Cardiac septum (tissue), 1 donor: Measurements from ENCODE around the gene FAF1. TPM values are rescaled to one million over a fixed set of nuclear protein-coding genes. Genes with fewer than 3 reads are reported as not detected.

Source experiments
- DNase-seq: peaks from one replicate; pipeline ENCODE4 v3.0.0-alpha.2; 2020; ENCODE audit warnings: low spot score
- intact Hi-C: fragments of 100-400 bp; cut with DNase I; formaldehyde crosslinking; loops from one replicate; pipeline ENCODE4 v1.14.0; 2022
- total RNA-seq: library from RNA; stranded (reverse); fragmentation: NEBNext Ultra II Directional; extraction: Animal tissue kit (Norgen Biotek cat#: 25700); gene quantifications from one replicate; pipeline ENCODE4 v1.2.1, GENCODE V29; 2021
- donor health status: DM: no; HTN: no; CAD: no.

The FAF1 gene
- total RNA-seq, 1 donor from 2014 or later: 81.0 TPM

DNA sequence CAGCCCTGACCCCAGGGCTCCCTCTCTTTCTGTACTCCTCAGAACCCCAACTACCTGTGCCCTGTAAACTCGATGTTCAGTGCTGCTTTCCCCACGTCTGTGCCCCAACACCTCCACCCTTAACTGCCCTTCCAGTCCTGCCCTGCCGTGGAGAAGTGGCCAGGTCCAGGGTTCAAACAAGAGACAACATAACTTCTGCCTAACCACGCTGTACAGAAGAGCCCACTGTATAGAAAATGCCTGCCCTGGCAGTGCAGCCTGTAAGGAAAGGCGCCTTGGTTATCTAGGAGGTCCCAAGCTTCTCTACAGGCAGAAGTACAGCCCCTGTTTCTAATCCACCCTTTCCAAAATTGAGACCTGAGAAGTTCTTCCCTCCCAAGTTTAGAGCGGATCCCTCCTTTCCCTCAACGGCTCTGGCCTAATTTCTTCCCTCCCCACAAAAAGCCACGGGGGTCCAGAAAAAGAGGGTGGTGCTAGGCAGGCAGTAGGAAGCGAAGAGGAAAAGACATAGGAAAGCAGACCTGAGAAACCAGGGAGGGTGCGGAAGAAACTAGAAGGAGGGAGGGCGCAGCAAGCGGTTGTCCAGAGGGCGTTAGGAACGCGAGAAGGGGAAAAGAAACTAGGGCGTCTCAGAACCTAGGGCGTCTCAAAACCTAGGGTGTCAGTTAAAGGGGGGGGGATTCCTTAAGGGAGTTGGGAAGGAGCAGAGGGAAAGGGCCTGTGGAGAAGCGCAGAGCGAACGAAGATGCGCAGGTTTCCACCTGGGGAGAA is 540.0 kb downstream of the FAF1 start:
- intact Hi-C loops: no loop called here
- no peak for DNase-seq

DNA sequence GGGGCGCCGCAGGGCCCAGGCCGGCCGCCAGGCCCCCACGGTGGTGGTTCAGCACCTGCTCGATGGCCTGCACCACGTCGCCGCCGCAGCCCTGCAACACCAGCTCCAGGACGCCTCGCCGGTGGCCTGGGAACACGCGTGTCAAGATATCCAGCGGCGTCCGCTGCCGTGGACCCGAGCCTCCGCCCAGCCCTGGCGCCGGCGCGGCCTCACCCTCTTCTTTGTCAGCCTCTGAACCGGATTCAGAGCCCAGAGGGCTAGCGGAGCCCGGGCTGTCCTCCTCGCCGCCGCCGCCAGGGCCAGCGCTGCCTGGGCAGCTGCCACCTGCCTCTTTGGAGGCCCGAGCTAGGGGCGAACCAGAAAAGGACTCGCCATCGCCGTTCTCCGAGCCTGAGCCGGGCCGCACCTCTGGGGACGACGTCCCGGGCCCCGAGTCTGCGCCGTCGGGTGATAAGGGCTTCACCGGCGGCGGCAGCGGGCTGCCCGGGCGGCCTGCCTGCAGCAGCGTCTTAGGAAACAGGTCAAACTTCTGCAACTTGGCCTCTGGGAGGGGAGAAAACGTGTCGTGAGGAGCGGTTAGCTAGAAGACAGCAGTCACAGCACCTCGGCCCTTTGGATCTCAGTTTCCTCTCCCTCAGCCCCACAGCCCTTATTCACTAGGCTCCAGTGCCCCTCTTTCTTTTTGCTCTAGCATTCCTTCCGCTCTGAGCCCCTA is 540.7 kb downstream of the FAF1 start:
- no peak for DNase-seq
- intact Hi-C loops: no loop called here

DNA sequence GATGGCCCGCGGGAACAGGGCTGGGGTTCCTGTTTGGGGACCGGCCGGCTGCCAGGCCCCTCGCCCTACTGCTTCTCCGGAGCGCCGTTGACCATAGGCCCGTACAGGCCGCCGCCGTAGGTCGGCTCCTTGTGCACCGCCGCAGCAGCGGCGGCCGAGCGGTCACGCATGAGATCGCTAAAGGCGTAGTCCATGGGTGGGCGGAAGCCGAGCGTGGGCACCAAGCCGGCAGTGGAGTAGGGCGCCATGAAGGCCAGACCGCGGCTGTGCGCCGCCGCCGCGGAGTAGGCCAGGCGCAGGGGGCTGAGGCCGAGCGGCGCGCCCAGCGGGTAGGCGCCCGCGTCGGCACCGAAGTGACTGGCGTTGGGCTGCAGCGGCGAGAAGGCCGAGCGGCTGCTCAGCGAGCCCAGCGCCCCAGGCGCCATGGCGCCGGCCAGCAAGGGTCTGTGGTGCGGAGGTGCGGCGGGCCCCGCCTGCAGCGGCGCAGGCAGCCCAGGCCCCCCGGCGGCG is 541.4 kb downstream of the FAF1 start:
- no peak for DNase-seq
- intact Hi-C loops: no loop called here

DNA sequence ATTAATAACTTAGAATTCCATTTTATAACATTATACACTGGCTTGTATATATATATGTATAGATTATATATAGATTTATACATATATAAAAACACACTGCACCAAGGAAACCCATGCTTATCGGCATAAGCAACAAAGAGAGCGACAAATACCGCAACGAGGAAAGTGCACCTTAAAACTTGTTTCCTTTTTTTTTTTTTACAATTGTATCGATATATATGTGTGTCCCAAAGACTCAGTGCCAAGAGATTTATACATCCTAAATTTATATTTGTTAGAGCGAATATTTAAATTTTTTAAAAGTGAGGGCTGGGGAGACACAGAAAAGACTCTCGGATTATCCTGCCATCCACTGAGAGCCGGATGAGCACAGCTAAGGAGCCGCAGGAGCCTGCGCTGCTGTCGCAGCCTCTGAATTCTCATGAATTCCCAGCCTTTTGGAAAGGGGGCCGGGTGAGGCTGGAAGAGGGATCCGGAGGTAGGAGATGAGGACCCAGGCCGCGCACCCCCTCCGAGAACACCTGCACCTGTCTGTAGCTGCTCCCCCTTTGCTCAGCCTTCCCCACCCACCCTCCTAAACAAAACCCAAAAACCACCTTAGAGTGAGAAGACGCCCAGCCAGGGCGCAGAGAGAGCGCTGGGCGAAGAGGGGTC is 542.0 kb downstream of the FAF1 start:
- no peak for DNase-seq
- intact Hi-C loops: no loop called here

DNA sequence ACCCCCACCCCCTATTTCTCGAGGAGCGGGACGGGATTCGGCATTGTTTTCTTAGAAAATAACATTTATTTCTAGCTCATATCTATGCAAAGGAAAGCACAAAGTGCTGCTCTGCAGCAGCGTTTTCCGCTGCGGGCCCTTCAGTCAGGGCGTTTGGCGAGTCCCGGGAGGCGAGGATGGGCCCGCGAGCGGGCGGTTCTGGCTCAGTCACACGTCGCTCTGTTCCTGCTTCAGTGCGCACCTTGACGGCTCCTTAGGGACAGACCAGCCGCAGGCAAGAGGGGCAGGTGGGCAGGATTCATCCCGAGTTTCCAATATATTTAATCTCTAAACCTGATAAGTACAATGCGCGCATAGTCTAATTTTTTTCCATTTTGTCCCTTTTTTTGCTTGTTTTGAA is 542.6 kb downstream of the FAF1 start:
- DNase-seq: no peak
- intact Hi-C loops: no loop called here

DNA sequence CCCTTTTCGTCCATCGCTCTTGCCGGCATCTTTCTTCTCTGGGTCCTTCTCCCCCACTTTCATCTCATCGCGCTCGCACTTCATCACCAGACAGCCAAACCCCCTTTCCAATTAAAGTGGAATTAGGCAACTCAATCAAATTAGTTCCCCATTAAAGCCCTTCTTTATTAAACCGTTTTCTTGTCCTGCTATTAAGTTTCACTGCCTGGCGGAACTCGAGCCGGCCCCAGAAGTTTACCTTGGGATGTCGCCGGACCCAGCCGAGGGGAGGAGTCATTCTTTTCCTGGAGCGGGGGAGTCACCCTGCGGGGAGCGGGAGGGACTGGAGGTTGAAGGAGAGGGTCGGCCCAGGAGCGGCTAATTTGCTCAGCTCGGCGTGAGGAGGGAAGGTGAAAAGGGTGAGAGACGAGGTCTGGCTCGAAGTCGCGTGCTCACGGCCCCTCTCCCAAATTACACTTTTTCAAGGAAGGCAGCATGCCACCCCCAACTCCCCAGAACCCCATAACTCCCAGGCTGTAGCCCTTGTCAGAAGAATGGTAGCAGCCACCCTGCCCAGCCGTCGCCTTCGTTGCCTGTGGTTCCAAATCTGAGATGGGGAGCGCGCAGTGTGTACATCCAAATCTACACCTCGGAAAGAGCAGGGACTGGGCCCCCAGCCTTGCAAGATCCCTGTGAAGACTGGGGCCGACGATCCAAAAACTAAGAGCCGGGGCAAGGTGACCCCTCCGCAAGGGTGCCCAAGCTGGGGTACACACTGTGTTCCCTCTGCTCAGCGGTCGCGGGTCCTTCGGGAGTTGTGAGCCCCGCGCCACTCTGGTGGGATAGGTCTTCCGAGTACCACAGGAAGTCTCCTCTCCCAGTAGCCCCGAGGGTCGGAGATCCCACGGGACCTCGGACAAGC is 543.3 kb downstream of the FAF1 start:
- intact Hi-C loops: no loop called here

DNA sequence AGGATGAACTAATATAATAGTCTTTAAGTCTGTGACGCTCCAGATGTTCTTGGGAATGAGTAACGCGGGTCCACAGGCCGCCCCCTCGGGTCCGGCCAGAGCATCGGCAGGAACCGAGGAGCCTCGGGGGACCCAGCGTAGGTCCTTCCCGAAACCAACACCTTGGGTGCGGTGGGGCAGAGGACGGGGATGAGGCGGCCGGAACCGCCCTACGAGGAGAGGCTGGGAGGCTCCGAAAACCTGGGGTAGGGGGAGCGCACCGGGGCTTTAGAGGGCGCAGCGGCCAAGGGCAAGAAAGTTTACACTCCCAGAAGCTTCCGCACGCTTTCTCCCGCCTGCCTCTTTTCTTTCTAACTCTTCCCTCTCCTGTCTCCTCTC is 543.9 kb downstream of the FAF1 start:
- intact Hi-C loops: no loop called here
- no peak for DNase-seq

More for the DNA sequence above, 543.3 kb downstream of the FAF1 start:
- no peak for DNase-seq

DNA sequence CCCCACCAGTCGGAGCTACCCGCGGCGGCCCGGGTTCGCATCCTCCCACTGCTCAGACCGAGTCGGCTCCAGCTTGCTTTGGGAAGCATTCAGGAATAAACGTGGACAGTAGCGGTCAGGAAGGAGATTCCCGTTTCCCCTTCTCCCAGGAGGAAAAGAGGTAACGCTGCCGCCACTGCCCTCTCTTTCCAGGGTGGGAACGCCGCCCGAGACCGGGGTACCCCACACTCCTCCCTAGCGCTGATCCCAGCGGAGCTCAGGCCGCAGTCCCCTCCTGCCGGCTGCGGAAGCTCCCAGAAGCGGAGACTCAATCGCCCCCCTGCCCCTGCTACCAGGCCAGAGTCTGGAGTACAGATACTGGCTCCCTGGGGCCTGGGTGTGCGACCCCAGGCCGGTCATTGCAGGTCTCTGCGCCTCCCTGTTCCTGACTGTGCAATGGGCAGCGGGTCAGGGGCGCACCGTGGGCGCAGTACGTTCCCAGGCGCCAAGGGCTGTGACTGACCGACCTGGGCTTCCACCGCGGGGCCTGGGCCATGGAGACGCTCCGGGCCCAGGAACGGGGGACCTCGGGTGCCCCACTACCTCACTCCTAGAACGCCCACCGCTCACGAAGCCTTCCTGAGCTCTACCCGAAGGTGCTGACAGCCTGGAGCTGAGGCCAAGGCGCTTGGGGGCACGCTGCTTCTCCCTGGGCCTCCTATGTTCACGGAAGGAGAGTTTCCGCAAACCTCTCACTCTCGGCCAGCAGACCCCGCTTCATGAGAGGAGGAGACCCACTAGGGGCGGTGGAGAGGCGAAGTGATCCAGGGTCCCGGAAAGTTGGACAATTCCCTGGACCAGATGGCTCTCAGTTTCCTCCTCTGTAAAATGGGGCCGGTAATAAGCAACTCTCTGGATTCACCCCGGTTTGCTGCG is 544.6 kb downstream of the FAF1 start:
- intact Hi-C loops: no loop called here
- DNase-seq: no peak

DNA sequence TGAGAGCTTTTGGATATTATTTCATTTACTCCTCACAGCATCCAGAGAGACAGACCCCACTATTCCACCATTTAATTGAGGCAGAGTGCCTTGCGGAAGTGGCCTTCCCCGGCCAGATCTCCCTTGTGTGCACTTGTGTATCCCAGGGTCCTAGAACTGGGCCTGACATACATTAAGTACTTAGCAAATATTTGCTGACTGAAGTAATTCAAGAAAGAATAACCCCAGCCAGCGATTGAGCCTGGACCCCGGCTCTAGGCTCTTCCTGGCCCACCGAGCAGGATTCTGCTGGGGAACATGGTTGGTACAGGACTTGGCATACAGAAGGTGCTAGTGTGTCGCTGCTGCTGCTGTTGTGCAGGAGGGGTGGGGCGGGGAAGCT is 545.2 kb downstream of the FAF1 start:
- no peak for DNase-seq
- intact Hi-C loops: no loop called here

DNA sequence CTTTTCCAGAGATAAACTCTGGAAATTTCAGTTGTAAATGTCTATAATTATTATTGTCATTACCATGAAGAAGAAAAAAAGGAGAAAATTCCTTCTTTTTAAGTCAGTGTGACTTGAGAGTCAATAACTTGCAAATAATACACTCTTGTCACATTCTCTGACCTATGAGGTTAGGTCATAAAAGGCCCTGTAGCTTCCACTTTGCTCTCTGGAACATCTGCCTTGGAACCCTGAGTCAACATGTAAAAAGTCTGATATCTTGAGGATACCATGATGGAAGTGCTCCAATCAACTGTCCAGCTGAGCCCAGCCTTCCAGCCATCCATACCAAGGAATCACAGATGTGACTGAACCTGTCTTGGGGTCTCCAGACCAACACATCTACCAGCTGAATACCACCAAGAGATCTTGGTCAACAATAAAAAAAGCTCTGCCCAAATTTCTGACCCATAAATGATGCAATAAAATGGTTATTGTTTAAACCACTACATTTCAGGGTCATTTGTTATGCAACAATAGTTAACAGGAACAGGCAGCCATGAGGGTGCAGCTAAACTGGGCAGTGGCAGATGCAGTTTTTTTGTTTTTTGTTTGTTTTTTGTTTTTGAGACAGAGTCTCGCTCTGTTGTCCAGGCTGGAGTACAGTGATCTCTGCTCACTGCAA is 547.1 kb downstream of the FAF1 start:
- intact Hi-C loops: no loop called here
- DNase-seq: no peak

DNA sequence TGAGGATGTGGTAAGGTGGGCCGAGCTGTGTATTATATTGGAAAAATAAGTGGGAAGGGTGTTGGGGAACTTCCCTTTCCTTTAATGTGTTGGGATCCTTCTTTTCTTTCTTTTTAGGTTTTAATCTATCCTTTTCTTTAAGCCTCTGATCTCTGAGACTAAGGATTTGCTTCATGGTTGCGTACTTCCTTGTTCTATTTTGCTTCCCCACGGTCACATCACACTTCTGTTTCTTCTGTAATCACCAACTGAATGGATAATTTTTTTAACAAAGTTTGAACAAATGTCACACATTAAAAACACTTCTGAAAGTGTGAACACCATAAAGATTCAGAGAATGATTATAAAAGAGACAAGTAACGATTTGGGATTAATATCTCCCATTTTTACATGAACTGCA is 554.3 kb downstream of the FAF1 start:
- no peak for DNase-seq
- intact Hi-C loops: no loop called here

DNA sequence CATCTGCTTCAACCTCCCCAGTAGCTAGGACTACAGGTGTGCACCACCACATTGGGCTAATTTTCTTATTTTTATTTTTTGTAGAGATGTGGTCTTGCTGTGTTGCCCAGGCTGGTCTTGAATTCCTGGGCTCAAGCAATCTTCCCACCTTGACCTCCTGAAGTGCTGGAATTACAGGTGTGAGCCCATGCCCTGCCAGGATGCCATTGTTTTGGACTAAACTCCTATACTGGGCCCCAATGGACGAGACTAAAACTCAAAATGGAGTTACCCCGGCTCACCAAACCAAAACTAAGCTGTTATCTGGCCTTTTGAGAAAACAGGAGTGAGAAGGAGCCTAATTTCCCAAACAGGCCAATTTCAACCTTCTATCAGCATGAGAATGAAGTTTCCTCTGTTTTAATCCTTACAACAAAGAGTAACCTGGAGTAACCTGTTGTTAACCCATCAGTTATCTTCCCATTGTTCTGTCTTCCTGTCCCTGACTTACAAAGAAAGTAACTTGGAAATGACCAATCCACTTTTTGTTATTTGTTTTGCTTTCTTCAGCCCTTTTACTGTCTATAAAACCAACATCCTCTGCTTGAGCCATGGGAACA is 566.4 kb downstream of the FAF1 start:
- no peak for DNase-seq
- intact Hi-C loops: no loop called here

Other genes starting within 250 kb of the FAF1 start
- 9.8 TPM for gene CDKN2C, start 10.0 kb upstream of the FAF1 start, total RNA-seq
- not detected for gene C1orf185, start 142.0 kb upstream of the FAF1 start, total RNA-seq